ENCODE data around the gene STX5.

The STX5 gene

GRCh38 chr11:62831520-62832335, at the start of gene STX5:
Gene STX5, minus strand, starts transcription at chr11:62832051. Its CDS starts 808 bp downstream, at chr11:62831243.
- H3K9ac ChIP-seq (ENCODE audit: low read depth, low read length) = peak within 1 kb of the TSS; percentile 92
- peak within 1 kb of the TSS; percentile 87 for H3K4me3 ChIP-seq (ENCODE audit: low read depth, low read length)
- peaks cover 62% of the 10 kb centered on the region for H3K36me3 ChIP-seq (ENCODE audit: control insufficient read depth, insufficient read depth, low read length)
- H3K9me3 ChIP-seq (ENCODE audit: control insufficient read depth, insufficient read depth, low read length) = no peaks in the 10 kb centered on the region
- no peaks in the 10 kb centered on the region for H3K27me3 ChIP-seq (ENCODE audit: control insufficient read depth, insufficient read depth, low read length)
- peaks cover 3% of the 10 kb centered on the region; the same call in 1 of the 2 replicates for H3K4me1 ChIP-seq (ENCODE audit: control insufficient read depth, insufficient read depth, low read length)
- H3K27ac ChIP-seq (ENCODE audit: low read depth, low read length) = peak within 1 kb of the TSS; percentile 94

- peak within 1 kb of the TSS; percentile 98 for H3K9ac ChIP-seq (ENCODE audit: low read depth, low read length)
- H3K27ac ChIP-seq (ENCODE audit: low read depth, low read length) = peak within 1 kb of the TSS; percentile 99
- no peaks in the 10 kb centered on the region for H3K27me3 ChIP-seq (ENCODE audit: control insufficient read depth, insufficient read depth, low read length)
- peaks cover 22% of the 10 kb centered on the region for H3K4me1 ChIP-seq (ENCODE audit: control insufficient read depth, insufficient read depth, low read length)
- no peaks in the 10 kb centered on the region for H3K9me3 ChIP-seq (ENCODE audit: control insufficient read depth, insufficient read depth, low read length)
- peaks cover 79% of the 10 kb centered on the region for H3K36me3 ChIP-seq (ENCODE audit: control insufficient read depth, insufficient read depth, low read length)
- H3K4me3 ChIP-seq (ENCODE audit: low read depth, low read length) = peak within 1 kb of the TSS; percentile 75
These were observed 49.1 kb upstream of the STX5 start, which contains the start of gene SLC3A2 for GRCh38 chr11:62880803-62881578. Gene SLC3A2, plus strand, starts transcription at chr11:62880896. Its CDS starts 128 bp downstream, at chr11:62881024.

- peak overlapping the region; percentile 13; the same call in 1 of the 2 replicates for H3K9ac ChIP-seq (ENCODE audit: low read depth, low read length)
- H3K36me3 ChIP-seq (ENCODE audit: control insufficient read depth, insufficient read depth, low read length) = peaks cover 77% of the 10 kb centered on the region
- H3K4me1 ChIP-seq (ENCODE audit: control insufficient read depth, insufficient read depth, low read length) = peaks cover 22% of the 10 kb centered on the region
- peak overlapping the region; percentile 75 for H3K4me3 ChIP-seq (ENCODE audit: low read depth, low read length)
- H3K27me3 ChIP-seq (ENCODE audit: control insufficient read depth, insufficient read depth, low read length) = no peaks in the 10 kb centered on the region
- no peaks in the 10 kb centered on the region for H3K9me3 ChIP-seq (ENCODE audit: control insufficient read depth, insufficient read depth, low read length)
- peak overlapping the region; percentile 99 for H3K27ac ChIP-seq (ENCODE audit: low read depth, low read length)
These were observed 48.5 kb upstream of the STX5 start for GRCh38 chr11:62880231-62880802.

- Histone ChIP-seq H3K4me3 (ENCODE audit: low read depth, low read length) (peak overlapping the region; percentile 7; the same call in 1 of the 2 replicates), H3K27ac (ENCODE audit: low read depth, low read length) (peak overlapping the region; percentile 99)
These were observed 47.6 kb upstream of the STX5 start for GRCh38 chr11:62879235-62879978.

GRCh38 chr11:62876712-62877111, 44.9 kb upstream of the STX5 start:
- H3K36me3 ChIP-seq (ENCODE audit: control insufficient read depth, insufficient read depth, low read length) = peaks cover 76% of the 10 kb centered on the region
- no peak overlapping the region for H3K27ac ChIP-seq (ENCODE audit: low read depth, low read length)
- H3K4me1 ChIP-seq (ENCODE audit: control insufficient read depth, insufficient read depth, low read length) = peaks cover 14% of the 10 kb centered on the region
- no peaks in the 10 kb centered on the region for H3K9me3 ChIP-seq (ENCODE audit: control insufficient read depth, insufficient read depth, low read length)
- H3K4me3 ChIP-seq (ENCODE audit: low read depth, low read length) = no peak overlapping the region
- H3K27me3 ChIP-seq (ENCODE audit: control insufficient read depth, insufficient read depth, low read length) = no peaks in the 10 kb centered on the region
- H3K9ac ChIP-seq (ENCODE audit: low read depth, low read length) = no peak overlapping the region

More at GRCh38 chr11:62879235-62879978, 47.6 kb upstream of the STX5 start:
- Histone ChIP-seq H3K9ac (ENCODE audit: low read depth, low read length) (no peak overlapping the region), H3K27me3 (ENCODE audit: control insufficient read depth, insufficient read depth, low read length) (no peaks in the 10 kb centered on the region), H3K36me3 (ENCODE audit: control insufficient read depth, insufficient read depth, low read length) (peaks cover 77% of the 10 kb centered on the region), H3K4me1 (ENCODE audit: control insufficient read depth, insufficient read depth, low read length) (peaks cover 22% of the 10 kb centered on the region), H3K9me3 (ENCODE audit: control insufficient read depth, insufficient read depth, low read length) (no peaks in the 10 kb centered on the region)

GRCh38 chr11:62875698-62876478, 44.0 kb upstream of the STX5 start:
- Histone ChIP-seq H3K9me3 (ENCODE audit: control insufficient read depth, insufficient read depth, low read length) (no peaks in the 10 kb centered on the region), H3K4me3 (ENCODE audit: low read depth, low read length) (no peak overlapping the region), H3K27ac (ENCODE audit: low read depth, low read length) (no peak overlapping the region), H3K27me3 (ENCODE audit: control insufficient read depth, insufficient read depth, low read length) (no peaks in the 10 kb centered on the region), H3K36me3 (ENCODE audit: control insufficient read depth, insufficient read depth, low read length) (peaks cover 83% of the 10 kb centered on the region), H3K4me1 (ENCODE audit: control insufficient read depth, insufficient read depth, low read length) (peaks cover 14% of the 10 kb centered on the region), H3K9ac (ENCODE audit: low read depth, low read length) (no peak overlapping the region)

GRCh38 chr11:62874851-62875250, 43.0 kb upstream of the STX5 start:
- Histone ChIP-seq H3K9me3 (ENCODE audit: control insufficient read depth, insufficient read depth, low read length) (no peaks in the 10 kb centered on the region), H3K36me3 (ENCODE audit: control insufficient read depth, insufficient read depth, low read length) (peaks cover 87% of the 10 kb centered on the region), H3K27me3 (ENCODE audit: control insufficient read depth, insufficient read depth, low read length) (no peaks in the 10 kb centered on the region)

GRCh38 chr11:62865635-62866034, 33.8 kb upstream of the STX5 start:
- Histone ChIP-seq H3K27me3 (ENCODE audit: control insufficient read depth, insufficient read depth, low read length) (no peaks in the 10 kb centered on the region), H3K36me3 (ENCODE audit: control insufficient read depth, insufficient read depth, low read length) (peaks cover 66% of the 10 kb centered on the region), H3K4me3 (ENCODE audit: low read depth, low read length) (no peak overlapping the region), H3K9ac (ENCODE audit: low read depth, low read length) (no peak overlapping the region), H3K9me3 (ENCODE audit: control insufficient read depth, insufficient read depth, low read length) (no peaks in the 10 kb centered on the region), H3K4me1 (ENCODE audit: control insufficient read depth, insufficient read depth, low read length) (no peaks in the 10 kb centered on the region), H3K27ac (ENCODE audit: low read depth, low read length) (no peak overlapping the region)

More at GRCh38 chr11:62874851-62875250, 43.0 kb upstream of the STX5 start:
- Histone ChIP-seq H3K27ac (ENCODE audit: low read depth, low read length) (no peak overlapping the region), H3K9ac (ENCODE audit: low read depth, low read length) (no peak overlapping the region), H3K4me1 (ENCODE audit: control insufficient read depth, insufficient read depth, low read length) (peaks cover 7% of the 10 kb centered on the region), H3K4me3 (ENCODE audit: low read depth, low read length) (no peak overlapping the region)

GRCh38 chr11:62863687-62864335, 32.0 kb upstream of the STX5 start:
- H3K4me1 ChIP-seq (ENCODE audit: control insufficient read depth, insufficient read depth, low read length) = peaks cover 3% of the 10 kb centered on the region; the same call in 1 of the 2 replicates
- no peak overlapping the region for H3K27ac ChIP-seq (ENCODE audit: low read depth, low read length)
- no peak overlapping the region for H3K9ac ChIP-seq (ENCODE audit: low read depth, low read length)
- H3K36me3 ChIP-seq (ENCODE audit: control insufficient read depth, insufficient read depth, low read length) = peaks cover 63% of the 10 kb centered on the region
- no peak overlapping the region for H3K4me3 ChIP-seq (ENCODE audit: low read depth, low read length)
- H3K9me3 ChIP-seq (ENCODE audit: control insufficient read depth, insufficient read depth, low read length) = no peaks in the 10 kb centered on the region
- H3K27me3 ChIP-seq (ENCODE audit: control insufficient read depth, insufficient read depth, low read length) = no peaks in the 10 kb centered on the region

Measured in HUES48 (cell line).